HG02623 (cell line): ENCODE data around the gene FGF12.

ENCODE experiments used
- ATAC-seq: cut with Tn5 transposase; IDR thresholded peaks from one replicate; pipeline ENCODE4 v1.9.1; 2021; ENCODE audit warnings: moderate library complexity; ENCODE audit not compliant: unreplicated experiment

Gene FGF12

GRCh38 chr3:192219926-192220325 is 507.4 kb downstream of the FGF12 start:
- ATAC-seq: no peak

DNA sequence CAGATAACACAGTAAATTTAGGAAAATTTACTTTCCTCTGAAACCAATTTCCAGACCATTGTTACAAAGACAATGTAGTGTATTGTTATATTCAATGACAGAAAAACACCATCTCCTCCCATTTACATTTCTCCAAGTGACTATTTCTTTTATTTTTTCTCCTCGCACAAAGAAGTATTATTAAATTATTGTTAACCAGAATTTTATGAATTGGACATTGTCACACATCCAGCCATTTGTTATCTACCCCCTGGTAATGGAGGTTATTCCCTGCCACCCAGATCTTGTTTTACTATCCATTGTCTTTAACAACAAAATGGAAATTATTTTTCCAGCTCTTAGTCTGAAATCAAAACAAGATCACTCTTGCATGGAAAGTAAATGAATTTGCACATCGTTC is 511.3 kb downstream of the FGF12 start:
- ATAC-seq: no peak

GRCh38 chr3:192212979-192213378 is 514.4 kb downstream of the FGF12 start:
- ATAC-seq: no peak

DNA sequence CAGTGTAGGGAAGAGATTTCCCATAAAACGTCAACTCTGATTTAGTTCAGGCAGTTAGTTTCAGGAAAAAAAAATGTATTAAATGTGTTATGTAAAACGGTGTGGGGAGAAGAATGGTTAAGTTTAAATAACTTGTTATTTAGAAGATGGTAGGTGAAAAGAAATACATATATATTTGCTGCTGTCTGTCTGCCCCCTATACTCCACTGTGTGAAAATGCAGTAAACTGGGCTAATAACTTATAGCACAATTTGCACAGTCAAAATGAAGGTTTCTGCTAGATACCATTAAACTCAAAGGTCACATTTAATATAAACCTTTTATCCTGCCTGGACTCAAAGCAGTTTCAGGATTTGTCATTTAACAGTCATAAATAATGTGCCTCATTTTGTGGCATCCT is 515.0 kb downstream of the FGF12 start:
- no peak for ATAC-seq

DNA sequence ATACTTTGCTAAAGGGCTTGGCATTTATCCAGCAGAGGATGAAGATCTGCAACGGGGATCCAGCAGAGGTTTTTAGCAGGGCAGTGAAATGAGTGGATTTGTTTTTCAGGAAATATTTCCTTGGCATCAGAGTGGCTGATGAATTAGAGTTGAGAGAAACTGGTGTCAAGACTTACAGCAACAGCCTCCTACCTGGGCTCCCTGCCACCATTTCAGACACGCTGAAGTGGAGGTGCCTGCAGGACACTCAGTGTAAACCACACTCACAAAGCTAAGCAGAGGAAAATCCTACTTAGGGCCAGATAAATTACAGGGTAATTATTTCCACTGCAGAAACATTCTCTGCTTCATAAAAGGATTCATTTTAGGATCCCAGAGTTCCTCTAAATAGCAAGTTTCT is 519.7 kb downstream of the FGF12 start:
- ATAC-seq: no peak

GRCh38 chr3:192207239-192207638 is 520.1 kb downstream of the FGF12 start:
- ATAC-seq: no peak

- ATAC-seq: no peak
These were observed 533.3 kb downstream of the FGF12 start for GRCh38 chr3:192194085-192194484.

- peak; percentile 91 for ATAC-seq
These were observed 539.0 kb downstream of the FGF12 start for GRCh38 chr3:192188218-192188835.

DNA sequence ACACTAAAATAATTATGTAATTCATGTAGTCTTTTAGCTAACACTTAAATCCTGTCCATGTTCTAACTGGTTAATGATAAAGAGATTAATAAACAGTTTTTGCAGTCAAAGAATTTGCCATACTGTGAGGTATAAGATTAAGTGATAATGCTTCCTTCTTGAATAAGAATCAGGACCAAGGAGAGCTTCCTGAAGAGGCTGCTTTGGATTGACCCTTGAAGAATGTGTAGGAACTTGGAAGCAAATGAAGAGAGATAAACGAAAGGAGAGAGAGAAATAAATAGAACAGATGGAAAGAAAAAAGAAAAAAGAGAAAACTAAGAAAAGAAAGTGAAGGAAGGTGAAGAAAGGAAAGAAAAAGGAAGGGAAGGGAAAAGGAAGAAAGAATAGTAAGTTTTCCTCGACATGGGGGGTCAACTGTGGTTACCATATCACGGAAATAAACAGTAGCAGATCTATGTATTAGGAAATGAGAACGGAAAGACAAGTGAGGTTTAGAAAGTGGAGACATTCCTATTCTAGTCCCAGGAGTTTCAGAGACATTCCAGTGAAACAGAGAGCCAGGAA is 539.8 kb downstream of the FGF12 start:
- no peak for ATAC-seq

GRCh38 chr3:192186498-192186897 is 540.8 kb downstream of the FGF12 start:
- no peak for ATAC-seq

DNA sequence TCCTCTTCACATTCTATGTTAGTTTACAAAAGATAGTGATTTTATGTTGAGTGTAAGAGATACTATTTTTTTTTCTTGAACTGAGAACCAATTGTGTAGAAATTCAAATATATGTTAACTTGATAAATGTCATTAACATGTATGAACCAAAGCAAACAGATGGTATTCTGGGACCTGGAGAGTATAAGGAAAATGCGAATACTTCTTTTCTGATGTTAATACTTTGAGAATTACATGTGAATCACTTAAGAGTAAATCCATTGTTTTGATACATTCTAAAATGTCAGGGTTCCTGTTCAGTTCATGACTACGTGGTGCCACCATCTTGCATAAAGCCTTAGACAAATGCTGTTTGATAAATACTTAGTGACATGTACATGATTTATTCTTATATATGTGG is 541.3 kb downstream of the FGF12 start:
- no peak for ATAC-seq

DNA sequence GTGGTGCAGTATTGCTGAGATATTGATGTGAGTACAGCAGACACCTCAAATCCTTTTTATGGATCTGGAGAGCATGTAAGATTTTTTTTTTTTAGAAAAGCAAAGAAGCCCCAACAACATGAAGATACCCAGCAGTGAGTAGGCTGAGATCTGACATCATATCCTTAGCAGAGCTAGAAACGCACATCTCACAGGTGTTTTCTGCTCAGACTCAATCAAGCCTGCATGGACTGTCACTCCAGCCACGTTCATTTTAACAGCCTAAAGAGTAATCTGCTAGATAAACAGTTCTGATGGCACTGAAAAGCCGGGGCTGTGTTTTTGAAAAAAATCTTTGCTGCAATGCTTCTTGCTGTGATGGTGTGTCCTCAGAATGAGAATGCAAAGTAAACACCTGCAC is 544.2 kb downstream of the FGF12 start:
- no peak for ATAC-seq

GRCh38 chr3:192181151-192181550 is 546.2 kb downstream of the FGF12 start:
- no peak for ATAC-seq

DNA sequence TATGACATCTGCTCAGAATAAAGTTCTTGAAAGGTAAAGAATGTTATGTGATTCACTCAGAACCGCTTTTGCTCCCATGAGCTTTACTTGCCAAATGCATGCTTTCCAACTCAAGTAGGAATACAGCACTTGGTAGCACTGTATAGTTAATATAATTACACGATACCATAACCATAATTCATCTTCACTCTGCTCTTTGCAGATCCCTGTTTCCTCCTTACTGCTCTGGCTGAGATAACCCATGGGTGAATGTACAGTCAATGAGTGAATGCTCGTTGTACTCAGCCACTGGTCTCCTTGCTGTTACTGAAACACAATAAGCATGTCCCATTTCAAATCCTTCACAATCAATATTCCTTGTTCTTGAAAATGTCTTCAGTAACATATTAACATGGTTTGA is 550.0 kb downstream of the FGF12 start:
- no peak for ATAC-seq

DNA sequence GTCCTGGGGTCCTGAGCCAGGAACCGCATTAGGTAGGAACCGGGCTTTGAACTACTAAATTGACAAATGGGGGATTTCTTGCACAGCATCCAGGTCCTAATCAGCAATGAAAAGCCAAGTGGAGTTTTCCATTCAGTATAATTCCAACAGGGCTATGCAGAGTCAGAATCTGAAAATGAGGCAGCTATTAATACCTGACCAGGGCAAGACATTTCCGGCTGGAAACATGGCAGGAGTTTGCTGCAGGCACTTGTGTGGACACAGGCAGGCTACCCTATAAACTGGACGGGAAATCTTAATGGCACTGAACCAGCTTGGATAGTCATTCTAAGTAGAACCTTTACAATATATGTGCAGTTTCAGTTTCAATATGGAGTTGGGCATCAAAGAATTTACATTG is 553.1 kb downstream of the FGF12 start:
- ATAC-seq: no peak

DNA sequence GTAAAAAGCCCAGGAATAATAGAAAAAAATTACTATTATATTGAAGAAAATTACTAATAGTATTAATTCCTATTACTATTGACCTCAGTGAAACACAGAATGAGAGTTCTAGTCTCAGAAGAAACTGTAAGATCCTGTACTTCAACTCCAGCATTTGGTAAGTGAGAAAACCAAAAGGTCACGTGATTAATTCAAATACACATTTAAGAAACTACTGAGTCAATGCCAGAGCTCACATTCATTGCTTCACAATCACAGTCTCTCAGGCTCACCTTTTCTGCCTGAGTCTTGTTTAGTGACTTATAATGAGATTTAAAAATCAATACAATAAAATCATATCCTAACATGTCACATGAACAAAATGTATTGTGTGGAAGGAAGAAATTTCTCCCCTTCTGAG is 556.1 kb downstream of the FGF12 start:
- ATAC-seq: no peak

DNA sequence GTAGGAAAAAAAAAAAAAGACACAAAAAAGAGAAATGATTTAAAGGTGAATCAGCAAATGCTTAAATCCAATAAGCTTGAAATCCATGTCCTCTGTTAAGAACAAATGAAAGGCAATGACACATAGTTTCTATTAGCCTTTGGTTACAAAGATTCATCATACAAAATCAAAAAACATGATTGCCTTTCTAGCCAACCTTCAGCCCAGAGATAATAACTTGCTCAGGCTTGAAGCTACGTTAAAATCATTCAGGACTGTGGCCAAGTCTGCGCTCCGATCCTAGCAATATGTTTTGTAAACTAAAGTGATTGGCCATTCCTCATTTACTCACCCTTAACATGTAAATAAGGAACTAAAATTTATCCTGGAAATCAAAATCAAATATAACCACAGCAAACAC is 556.7 kb downstream of the FGF12 start:
- ATAC-seq: no peak

- no peak for ATAC-seq
These were observed 557.3 kb downstream of the FGF12 start for GRCh38 chr3:192170031-192170430.

- no peak for ATAC-seq
These were observed 557.9 kb downstream of the FGF12 start for GRCh38 chr3:192169332-192169915.

- ATAC-seq: no peak
These were observed 559.1 kb downstream of the FGF12 start for GRCh38 chr3:192168202-192168601.

GRCh38 chr3:192165552-192165951 is 561.8 kb downstream of the FGF12 start:
- no peak for ATAC-seq

GRCh38 chr3:192161661-192162060 is 565.7 kb downstream of the FGF12 start:
- no peak for ATAC-seq

GRCh38 chr3:192156382-192156781 is 571.0 kb downstream of the FGF12 start:
- no peak for ATAC-seq
